GM18909 (cell line): ENCODE measurements around the gene MTG1.
"Not testable (repeated sequence)": the region's sequence is repeated elsewhere in the genome, so short reads cannot be mapped to it uniquely, and the experiment has no call there.

Source experiments
- ATAC-seq: cut with Tn5 transposase; IDR thresholded peaks from one replicate; pipeline ENCODE4 v1.9.1; 2021; ENCODE audit warnings: mild to moderate bottlenecking; ENCODE audit not compliant: unreplicated experiment, poor library complexity

Gene MTG1

DNA sequence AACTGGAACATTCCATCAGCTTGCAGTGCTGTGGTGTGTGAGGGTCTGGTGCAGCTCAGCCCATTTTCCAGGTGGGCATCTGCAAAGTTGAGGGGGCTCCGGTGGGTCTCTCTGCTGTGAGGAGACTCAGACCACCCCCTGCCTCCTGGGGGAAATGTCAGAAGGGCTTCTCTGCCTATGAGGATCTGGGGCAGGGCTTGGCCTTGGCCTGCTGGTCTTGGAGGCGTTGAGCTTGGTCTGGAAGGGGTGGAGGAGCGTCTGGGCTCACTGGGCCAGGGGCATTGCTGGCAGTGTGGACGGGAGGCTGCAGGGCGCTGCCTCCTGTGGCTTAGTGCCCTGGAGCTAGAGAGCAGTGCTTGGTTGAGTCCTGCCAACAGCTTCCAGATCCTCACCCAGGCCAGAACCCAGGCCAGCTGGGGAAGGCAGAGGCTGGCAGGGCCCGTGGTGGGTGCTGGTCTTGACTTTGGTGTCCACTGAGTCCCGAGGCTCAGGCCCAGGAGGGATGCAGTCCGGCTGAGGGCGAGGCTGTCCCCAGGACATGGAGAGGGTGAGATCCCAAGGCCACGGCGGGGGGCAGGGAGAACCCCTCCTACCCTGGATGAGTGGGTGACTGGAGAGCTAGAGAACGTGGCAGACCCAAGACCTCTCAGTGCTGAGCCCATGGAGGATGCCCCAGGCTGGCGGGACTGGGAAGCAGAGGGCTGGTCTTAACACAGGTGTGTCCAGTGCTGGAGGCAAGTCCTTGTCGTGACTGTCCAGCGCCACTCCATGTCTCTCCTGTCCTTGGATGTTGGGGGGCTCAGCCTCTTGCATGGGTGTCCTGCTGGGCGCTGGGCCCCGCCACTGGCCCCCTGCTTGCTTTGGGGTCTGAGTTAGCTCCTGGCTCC is 27.6 kb downstream of the MTG1 start:
- no peak for ATAC-seq

DNA sequence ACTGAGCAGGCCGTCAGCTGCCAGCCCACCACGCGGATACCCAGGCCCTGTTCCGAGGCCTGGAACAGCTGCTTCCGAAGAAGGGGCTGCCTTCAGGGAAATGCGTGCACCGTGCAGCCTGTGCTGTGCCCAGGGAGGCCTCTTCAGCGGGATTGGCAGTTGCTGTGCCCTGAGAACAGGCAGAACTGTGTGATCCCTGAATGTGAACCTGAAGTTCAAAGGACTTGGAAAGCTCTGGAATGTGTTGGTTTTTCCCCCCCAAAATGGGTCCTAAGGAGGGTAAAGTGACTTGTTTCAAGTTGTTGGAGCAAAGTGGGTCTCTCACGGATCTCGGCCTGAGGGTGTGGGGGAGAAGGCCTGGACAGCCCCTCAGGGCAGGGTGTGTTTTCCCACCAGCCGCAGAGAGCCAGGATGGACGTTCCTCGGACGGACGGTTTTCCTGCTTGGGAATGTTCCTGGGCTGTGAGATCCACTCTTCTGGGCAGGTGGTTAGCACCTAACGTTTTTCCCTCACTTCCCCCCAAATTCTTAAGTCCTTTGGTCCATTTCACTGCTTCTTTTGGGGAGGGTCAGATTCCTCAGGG is 28.4 kb downstream of the MTG1 start:
- no peak for ATAC-seq

DNA sequence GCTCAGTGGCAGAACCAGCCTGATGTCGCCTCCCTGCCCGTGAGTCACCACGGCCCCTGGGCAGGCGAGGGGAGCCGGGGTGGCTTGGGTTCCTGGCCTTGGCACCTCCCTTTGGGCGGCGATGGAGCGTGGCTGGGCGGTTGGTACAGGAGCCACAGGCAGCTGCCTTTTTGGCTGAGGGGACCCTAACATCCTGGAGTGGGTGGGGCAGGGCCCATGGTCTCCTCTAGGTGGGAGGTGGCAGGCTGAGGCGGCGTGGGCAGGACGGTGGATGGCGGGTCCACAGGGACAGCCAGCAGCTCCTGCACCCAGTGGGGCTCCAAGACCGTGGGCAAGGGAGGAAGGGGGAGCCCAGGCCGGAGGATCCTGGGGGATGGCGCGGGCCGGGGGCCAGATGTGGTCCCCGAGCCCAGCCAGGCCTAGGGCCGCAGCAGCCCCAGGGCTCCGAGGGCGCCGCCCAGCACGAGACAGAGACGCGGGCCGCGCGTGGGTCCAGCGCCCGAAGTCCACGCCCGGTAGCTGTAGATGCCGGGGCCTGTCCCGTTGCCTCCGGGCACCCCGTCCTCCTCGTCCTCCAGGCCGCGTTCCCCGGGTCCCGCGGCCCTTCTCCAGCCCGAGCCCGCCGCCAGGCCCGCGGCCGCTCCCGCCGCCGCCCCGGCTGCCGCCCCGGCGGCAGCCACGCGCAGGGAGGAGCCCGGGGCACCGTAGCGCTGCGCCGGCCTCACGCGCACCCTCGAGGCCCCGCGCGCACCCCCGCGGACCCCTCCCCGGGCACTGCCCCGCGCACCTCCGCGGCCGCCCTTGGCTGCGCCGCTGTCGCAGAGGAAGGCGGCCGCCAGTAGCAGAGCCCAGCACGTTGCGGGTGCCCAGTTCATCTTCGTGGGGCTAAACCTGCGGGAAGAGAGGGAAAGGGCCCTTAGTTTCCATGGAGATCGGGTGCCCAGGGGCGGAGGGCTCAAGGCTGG is 29.1 kb downstream of the MTG1 start:
- ATAC-seq = no peak

DNA sequence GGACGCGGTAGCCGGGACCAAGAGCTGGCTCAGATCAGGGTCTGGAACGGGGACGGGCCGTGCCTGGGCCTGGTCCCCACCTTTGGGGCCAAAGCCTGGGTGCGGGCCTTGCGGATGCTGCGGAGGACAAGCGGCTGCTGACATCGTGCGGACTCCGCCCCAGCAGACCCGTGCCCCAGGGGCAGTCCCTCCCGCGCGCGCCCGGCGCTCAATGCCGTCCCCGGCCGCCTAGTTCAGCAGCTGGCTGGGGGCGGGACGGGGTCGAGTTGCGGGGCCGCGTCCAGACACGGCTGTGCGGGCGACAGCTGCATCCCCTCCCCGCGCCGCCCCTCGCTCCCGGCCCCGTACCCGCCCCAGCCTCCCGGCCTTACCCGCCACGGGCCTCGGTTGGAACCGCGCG is 30.1 kb downstream of the MTG1 start:
- ATAC-seq = not testable (repeated sequence)

DNA sequence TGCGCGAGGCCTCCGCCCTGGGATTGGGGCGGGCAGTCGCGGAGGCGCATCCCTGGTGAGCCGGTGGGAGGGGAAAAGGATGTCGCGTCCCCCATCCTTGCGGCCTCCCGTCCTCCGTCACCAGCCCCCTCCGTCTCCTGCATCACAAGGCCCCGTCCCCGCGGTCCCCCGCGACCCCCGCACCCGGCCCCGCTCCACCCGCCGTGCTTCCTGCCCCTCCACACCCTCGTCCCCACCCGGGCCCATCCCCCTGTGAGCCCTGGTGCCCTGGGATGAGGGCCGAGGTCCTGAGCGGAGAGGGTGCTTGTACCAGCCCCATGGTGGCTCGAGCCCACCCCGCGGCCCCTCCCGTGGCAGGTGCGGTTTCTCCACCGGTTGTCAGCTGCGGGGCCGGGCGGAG is 30.6 kb downstream of the MTG1 start, which contains the start of gene SPRN:
Gene SPRN (minus strand): TSS at position 25 of the 400 bp plus-strand sequence. CDS start 944 bp downstream, outside the sequence.
- ATAC-seq = not testable (repeated sequence)

DNA sequence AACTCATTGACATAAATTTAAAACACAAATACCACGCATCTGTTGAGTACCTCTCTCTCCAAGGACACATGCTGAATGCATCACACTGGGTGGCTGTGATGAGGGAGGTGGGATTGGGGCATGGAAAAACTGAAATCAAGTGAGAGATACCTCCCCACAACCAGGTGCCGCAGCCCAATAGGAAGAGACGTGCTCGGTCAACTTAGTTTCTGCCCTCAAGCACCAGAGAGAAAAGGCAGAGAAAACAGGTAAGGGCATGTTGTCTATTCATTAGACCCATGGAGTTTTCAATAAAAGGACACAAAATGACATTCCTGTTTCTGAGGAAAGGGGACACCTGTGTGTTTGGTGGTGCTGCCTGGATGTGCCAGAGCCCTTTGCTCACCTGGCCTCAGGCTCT is 35.6 kb downstream of the MTG1 start:
- not testable (repeated sequence) for ATAC-seq

DNA sequence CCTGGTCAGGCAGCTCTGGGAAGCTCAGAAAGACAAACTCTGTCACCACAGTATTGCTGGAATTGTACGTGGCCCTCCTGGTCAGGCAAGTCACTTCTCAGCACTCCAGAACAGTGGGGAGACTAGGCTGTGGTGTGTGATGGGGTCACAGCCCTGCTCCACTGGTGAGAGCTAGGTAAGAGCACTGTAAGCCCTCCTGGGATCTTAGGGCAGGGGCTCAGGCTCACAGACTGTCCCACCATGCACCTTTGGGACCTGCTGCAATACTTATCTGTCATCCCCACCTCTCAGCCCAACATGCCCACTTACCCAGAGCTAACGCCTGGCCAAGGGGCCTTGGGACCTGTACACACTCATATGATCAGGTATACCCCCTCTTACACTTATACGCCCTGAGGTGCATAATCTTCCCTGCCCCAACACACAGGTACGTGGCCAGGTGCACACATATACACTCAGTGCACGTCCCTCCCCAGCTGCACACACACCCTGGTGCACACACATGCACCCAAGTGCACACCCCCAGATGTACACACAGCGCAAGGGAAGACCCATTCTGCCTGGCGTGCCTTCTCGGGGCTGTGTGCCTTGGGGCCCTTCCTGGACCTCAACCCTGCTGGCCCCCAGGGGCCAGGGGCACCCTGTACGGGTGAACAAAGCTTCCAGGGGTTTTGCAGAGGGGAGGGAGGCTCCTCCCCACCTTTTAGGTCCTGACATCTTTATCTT is 38.1 kb downstream of the MTG1 start:
- ATAC-seq = not testable (repeated sequence)

DNA sequence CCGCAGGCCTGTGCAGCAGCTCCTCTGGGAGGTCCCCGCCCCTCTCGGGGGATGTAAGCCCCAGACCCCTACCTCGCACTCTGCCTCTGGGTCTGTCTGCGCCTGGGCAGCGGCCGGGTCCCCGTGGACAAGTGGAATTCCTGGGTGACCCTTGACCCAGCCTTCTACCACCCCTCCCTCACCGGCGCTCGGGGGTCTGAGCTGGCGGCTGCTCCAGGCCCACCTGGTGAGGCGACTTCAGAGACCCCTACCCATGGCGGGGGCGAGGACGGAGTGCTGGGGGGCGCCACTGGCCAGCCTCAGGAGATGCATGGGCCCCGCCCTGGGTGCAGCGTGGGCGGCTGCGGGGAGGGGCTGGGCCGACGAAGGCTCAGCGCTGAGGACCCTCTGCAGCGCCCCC is 38.8 kb downstream of the MTG1 start:
- not testable (repeated sequence) for ATAC-seq

DNA sequence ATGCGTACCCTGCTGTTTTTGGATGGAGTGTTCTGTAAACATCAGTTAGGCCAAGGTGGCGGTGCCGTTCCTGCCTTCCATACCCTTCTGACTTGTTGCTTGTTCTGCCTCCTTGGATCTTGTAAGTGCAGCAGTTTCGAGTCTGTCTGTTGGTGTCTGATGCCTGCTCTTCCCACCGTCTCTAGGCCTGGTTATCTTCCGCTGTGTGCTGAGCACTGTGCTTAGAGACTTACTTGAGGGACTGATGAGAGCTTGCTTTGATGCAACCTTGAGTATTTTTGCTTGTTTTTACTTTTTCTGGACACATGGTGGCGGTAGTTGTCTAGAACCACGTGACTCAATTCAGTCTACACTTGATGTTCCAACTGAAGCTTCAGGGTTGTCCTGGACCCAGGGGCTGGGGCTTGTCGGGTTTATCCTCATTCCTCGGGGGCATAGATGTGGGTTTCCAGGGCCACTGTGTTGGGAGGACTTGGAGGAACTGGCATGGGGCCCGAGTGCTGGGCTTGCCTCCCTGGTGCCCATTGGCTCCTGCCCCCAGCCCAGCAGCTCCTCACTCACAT is 44.8 kb downstream of the MTG1 start:
- ATAC-seq = peak; percentile 46

DNA sequence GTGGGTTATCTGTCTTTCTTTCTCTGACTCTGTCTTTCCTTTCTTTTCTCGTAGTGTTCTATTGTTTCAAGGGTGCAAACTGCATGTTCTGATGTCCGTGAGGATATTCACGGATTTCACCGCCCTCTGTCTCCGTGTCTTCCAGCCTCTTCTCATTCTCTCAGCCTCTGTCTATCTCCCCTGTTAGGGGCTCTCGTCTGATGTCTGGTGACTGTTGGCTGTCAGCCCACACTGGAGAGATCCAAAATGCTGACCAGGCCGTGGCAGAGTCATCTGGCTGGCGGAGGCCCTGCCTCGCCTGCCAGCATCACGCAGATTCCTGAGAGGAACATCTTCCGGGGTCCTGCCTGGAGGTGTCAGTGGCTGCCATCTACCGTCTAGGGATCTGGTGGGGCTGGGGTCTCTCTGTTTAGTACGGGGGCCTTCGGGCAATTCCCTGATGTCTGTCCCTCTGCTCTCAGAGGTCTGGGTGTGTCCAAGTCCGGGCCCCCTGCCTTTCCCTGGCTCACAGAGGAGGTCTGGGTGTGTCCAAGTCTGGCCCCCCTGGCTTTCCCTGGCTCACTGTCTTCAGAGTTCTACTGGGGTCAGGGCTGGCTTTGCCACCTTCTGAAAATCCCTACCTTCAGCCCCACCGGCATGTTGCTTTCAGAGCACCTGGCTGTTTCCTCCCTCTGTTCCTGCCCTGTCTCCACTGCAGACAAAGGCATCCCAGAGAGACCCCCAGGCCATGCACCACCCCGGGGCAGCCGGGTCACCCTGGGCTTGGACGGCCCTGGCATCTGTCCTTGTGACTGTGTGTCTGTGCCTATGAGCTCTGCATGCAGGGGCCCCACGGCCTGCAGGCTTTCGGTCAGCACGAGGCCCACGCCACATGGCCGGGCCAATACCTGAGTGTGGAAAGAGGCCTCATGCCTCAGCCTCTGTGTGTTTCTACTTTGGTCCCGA is 45.8 kb downstream of the MTG1 start:
- no peak for ATAC-seq

DNA sequence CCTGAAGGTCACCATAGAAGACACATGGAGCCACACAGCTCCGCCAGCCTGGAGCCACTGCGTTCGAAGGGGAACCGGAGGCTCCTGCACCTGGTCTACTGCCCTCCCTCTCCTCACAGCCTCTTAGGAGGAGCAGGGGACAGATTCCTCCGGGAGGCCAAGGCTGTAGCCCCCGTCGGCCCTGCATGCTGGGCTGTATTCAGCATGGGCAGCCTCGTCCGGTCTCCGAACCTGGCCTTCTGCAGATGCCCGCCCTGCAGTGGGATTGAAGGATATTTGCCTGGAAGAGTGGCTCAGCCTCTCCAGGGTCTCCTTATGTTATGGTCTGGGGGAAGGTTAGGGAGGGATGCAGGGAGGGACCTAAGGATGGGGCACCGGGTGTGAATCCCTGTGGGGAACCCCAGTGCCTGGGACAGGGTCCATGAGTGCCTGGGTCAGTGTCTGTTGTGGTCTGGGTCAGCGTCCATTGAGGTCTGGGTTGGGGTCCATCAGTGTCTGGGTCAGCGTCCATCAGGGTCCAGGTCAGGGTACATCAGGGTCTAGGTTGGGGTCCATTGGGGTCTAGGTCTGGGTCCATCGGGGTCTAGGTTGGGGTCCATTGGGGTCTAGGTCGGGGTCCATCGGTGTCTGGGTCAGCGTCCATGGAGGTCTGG is 46.8 kb downstream of the MTG1 start:
- ATAC-seq = no peak

DNA sequence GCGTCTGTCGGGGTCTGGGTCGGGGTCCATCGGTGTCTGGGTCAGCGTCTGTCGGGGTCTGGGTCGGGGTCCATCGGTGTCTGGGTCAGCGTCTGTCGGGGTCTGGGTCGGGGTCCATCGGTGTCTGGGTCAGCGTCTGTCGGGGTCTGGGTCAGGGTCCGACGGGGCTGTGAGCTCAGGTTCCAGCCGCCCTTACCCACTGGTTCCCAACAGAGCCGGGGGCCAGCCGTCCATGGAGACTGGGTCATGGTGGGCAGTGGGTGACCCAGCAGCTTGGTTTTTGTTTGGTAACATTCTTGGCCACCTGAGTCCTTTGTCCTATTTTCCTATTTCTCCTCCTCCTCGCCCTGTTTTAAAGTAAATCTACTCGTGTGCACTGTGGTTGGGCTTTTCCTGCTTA is 47.4 kb downstream of the MTG1 start:
- ATAC-seq = not testable (repeated sequence)

DNA sequence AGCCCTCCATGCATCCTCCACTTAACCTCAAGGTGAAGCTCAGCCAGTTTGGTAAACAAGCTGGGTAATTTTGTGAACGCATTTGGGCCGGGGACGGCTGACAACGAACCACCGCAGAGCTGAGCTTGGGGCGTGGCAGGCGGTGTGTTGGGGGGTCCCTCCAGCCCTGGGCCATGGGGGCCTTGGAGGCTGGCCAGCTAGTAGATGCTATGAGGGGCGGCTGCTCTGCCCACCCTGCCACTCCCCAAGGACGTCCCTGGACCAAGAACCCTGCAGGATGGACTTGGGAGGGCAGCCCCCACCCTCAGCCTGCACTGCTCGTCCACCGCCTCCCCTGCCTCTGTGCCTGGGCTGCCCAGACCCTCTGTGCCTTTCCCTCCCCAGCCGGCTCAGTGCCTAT is 47.8 kb downstream of the MTG1 start:
- ATAC-seq = no peak

DNA sequence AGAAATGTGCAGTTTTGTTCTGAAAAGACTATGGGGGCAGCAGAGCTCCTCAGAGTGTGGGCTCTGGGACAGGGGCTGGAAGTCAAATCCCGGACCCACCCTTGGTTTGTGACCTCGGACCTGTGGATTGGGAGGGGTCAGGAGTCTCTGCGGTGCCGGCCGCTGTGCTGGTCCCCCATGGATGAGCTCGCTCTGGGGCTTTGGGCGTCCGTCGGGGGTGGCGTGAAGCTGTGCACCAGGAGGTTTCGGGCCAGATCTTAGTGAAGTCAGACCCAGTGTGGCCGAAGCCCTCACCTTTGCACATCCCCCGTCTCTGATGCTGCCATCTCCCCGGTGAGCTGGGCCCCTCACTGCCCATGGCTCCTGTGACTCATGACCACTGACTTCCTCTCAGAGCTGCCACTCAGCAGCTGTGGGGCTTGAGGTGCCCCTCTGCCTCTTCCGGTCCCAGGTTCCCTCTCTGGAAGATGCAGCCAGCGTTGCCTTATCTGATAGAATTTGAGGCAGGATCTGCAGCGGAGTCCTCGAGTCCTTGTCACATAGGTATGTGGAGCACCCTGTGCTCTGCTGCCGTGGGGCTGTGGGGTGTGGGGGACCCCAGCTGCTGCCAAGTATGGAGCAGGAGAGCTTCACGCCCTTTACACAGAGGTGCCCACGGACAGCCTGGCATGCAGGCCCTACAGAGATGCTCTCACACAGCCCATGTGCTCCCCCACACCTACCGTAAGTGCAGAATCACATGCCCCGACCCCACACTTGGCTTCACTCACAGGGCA is 48.4 kb downstream of the MTG1 start:
- ATAC-seq = no peak

DNA sequence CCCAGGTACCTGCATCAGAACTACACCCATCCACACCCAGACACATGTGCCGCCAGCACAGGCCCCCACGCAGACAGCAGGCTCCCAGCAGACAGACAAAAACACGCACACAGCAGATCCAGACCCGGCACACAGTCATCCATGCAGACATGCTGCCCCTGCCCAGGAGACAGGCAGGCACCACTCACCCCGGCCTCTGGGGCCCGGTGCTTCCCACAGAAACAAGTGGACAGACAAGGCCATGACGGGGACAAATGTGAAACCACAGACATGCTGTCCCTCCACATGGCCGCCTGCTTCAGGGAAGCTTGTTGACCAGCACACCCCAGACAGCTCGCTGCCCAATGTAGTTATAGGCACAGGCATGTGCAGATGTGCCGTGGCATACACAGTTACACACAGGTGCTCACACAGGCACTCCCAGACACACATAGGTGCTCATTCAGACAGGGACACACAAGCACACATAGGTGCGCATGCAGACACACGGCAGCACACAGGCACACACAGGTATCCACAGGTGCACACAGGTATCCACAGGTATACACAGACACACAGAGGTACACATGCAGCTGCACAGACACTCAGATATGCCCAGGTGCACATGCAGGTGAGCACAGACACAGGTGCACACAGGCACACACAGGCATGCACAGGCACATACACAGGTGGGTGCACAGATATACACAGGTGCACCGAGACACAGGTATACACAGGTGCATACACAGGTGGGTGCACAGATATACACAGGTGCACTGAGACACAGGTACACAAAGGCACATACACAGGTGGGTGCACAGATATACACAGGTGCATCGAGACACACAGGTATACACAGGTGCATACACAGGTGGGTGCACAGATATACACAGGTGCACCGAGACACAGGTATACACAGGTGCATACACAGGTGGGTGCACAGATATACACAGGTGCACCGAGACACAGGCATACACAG is 49.3 kb downstream of the MTG1 start:
- ATAC-seq = no peak
